OCI-LY7 (cell line): ENCODE results near the gene ESRRG. TPM values are rescaled to one million over a fixed set of nuclear protein-coding genes. Genes with fewer than 3 reads are reported as not detected.

Experiments used
- BruUV-seq: library from RNA; stranded (reverse); fragments of 400-500 nt; replicated peaks from 2 replicates; lab custom pipeline; 2021; lab: Mats Ljungman, UMichigan
- CTCF ChIA-PET: fragments of 300-600 bp; sonication (Branson Sonifier 250); formaldehyde crosslinking; loops from one replicate; lab custom pipeline; 2022; ENCODE audit warnings: antibody characterized with exemption; ENCODE audit not compliant: unreplicated experiment; lab: Charles Lee
- POLR2A ChIA-PET: fragments of 300-600 bp; sonication (Branson Sonifier 250); formaldehyde crosslinking; loops from one replicate; lab custom pipeline; 2022; ENCODE audit warnings: antibody characterized with exemption; lab: Charles Lee
- DNase-seq: peaks from one replicate; pipeline ENCODE4 v3.0.0-alpha.2; 2015; ENCODE audit warnings: low spot score
- H2AFZ ChIP-seq: fragments of 200-600 bp; sonication (generic), shearing (Covaris generic); 2 replicates; pipeline ENCODE4 v1.6.1; 2014; ENCODE audit warnings: mild to moderate bottlenecking, antibody characterized with exemption, low read length, moderate library complexity
- H3K27ac ChIP-seq: fragments of 200-600 bp; sonication (generic); 2 replicates; pipeline ENCODE4 v1.5.1; 2014; ENCODE audit warnings: mixed run types, low read depth, mild to moderate bottlenecking, moderate library complexity, low read length, inconsistent platforms; ENCODE audit not compliant: poor library complexity, severe bottlenecking
- H3K36me3 ChIP-seq: fragments of 200-600 bp; sonication (generic); 2 replicates; pipeline ENCODE4 v1.6.1; 2014; ENCODE audit warnings: mild to moderate bottlenecking, antibody characterized with exemption, low read length, moderate library complexity, mixed read lengths; ENCODE audit not compliant: insufficient read depth
- H3K4me1 ChIP-seq: fragments of 200-600 bp; sonication (generic); 2 replicates; pipeline ENCODE4 v1.5.1; 2014; ENCODE audit warnings: mild to moderate bottlenecking, low read length; ENCODE audit not compliant: insufficient read depth, poor library complexity, severe bottlenecking
- H3K4me2 ChIP-seq: fragments of 200-600 bp; sonication (generic); 2 replicates; pipeline ENCODE4 v1.6.1; 2014; ENCODE audit warnings: mild to moderate bottlenecking, low read length
- H3K4me3 ChIP-seq: fragments of 200-600 bp; sonication (generic); 2 replicates; pipeline ENCODE4 v1.5.1; 2014; ENCODE audit warnings: mild to moderate bottlenecking, low read depth, low read length; ENCODE audit not compliant: poor library complexity, severe bottlenecking
- H3K79me2 ChIP-seq: fragments of 200-600 bp; sonication (generic); 2 replicates; pipeline ENCODE4 v1.6.1; 2016; ENCODE audit warnings: low read depth, mild to moderate bottlenecking, low read length, moderate library complexity, mixed read lengths; ENCODE audit not compliant: insufficient read depth
- H3K9me2 ChIP-seq: fragments of 200-600 bp; sonication (generic); 2 replicates; pipeline ENCODE4 v1.6.1; 2016; ENCODE audit warnings: mild to moderate bottlenecking, low read length, mixed read lengths; ENCODE audit not compliant: insufficient read depth
- H3K9me3 ChIP-seq: fragments of 200-600 bp; sonication (generic); 2 replicates; pipeline ENCODE4 v1.6.1; 2014; ENCODE audit warnings: mild to moderate bottlenecking, mixed run types, low read length, mixed read lengths
- H4K20me1 ChIP-seq: fragments of 200-600 bp; sonication (generic); 2 replicates; pipeline ENCODE4 v1.6.1; 2014; ENCODE audit warnings: mild to moderate bottlenecking, antibody characterized with exemption, low read length, moderate library complexity, mixed read lengths; ENCODE audit not compliant: insufficient read depth
- EZH2phosphoT487 ChIP-seq: fragments of 200-600 bp; sonication (generic); IDR thresholded peaks from 2 replicates; pipeline ENCODE4 v1.6.1; 2018; ENCODE audit warnings: low read depth, borderline replicate concordance, mild to moderate bottlenecking, mixed run types, antibody characterized with exemption, low read length, moderate library complexity, mixed read lengths
- intact Hi-C: fragments of 100-400 bp; cut with micrococcal nuclease; formaldehyde crosslinking; loops from one replicate; pipeline ENCODE4 v1.10.0; 2022; ENCODE audit not compliant: unreplicated experiment
- total RNA-seq, 2 experiments: library from RNA; depleted of rRNA in 1 of 2; stranded (reverse); fragments of >200 nt in 1 of 2; shearing (Covaris generic) in 1 of 2; gene quantifications; 2 replicates each; pipeline ENCODE4 v1.2.3, GENCODE V29; 2014 to 2022
- TF ChIP-seq, protein P1 (sequence below): fragments of 200-600 bp; sonication (generic); conservative IDR thresholded peaks from 2 replicates; pipeline ENCODE4 v1.5.1; 2014; ENCODE audit warnings: mild to moderate bottlenecking, antibody characterized with exemption, low read length, moderate library complexity, mixed read lengths

The ESRRG gene
- total RNA-seq, 2 experiments from 2014 or later = not detected

DNA sequence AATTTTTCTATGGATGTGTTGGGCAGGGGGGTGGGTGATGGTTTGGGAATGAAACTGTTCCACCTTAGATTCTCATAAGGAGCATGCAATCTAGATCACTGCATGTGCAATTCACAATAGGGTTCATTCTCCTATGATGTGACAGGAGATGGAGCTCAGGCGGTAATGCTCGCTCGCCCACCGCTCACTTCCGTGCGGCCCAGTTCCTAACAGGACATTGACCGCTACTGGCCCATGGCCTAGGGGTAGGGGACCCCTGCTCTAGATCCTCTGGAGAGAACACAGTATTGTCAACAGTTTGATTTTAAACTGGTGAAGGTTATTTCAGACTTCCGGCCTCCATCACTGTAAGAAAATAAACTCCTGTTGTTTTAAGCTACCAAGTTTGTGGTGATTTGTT is 245.0 kb downstream of the ESRRG start:
- Histone ChIP-seq H2AFZ (no peak overlapping the region), H3K9me2 (no peaks in the 10 kb centered on the region), H3K4me1 (no peaks in the 10 kb centered on the region), H3K4me2 (no peak overlapping the region), H3K79me2 (no peaks in the 10 kb centered on the region), H3K4me3 (no peak overlapping the region), H3K36me3 (no peaks in the 10 kb centered on the region), H3K9me3 (no peaks in the 10 kb centered on the region), H3K27ac (no peak overlapping the region), H4K20me1 (no peaks in the 10 kb centered on the region)
- TF ChIP-seq, protein P1, sequence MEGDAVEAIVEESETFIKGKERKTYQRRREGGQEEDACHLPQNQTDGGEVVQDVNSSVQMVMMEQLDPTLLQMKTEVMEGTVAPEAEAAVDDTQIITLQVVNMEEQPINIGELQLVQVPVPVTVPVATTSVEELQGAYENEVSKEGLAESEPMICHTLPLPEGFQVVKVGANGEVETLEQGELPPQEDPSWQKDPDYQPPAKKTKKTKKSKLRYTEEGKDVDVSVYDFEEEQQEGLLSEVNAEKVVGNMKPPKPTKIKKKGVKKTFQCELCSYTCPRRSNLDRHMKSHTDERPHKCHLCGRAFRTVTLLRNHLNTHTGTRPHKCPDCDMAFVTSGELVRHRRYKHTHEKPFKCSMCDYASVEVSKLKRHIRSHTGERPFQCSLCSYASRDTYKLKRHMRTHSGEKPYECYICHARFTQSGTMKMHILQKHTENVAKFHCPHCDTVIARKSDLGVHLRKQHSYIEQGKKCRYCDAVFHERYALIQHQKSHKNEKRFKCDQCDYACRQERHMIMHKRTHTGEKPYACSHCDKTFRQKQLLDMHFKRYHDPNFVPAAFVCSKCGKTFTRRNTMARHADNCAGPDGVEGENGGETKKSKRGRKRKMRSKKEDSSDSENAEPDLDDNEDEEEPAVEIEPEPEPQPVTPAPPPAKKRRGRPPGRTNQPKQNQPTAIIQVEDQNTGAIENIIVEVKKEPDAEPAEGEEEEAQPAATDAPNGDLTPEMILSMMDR = no peak
- no peak for TF ChIP-seq EZH2phosphoT487
- BruUV-seq = no TSS peak
- ChIA-PET POLR2A (no interaction called here), CTCF (no interaction called here)
- intact Hi-C loops = loop anchor here (10.0 kb wide), 1 partner anchor 87 kb away; no protein-coding TSS in a partner anchor
- DNase-seq = no peak

DNA sequence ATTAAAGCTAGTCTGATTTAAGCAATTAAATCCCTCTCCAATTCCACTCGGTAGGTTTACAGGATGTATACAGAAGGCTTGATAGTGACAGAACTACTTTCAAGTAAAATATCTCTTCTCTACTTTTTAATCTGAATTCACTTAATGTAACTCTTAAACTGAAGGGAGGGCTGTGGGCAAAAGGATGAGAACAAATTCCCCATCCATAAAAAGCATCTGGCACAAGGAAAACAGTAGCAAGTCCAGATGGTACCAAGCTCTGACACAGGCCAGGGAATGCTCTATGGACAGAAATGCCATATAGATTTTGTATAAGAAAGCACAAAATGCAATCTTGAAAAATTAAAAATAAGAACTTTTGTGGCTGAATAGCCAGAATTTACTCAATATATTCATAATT is 246.9 kb downstream of the ESRRG start:
- Histone ChIP-seq H2AFZ (no peak overlapping the region), H3K4me1 (no peaks in the 10 kb centered on the region), H3K4me3 (no peak overlapping the region), H3K9me2 (no peaks in the 10 kb centered on the region), H3K36me3 (no peaks in the 10 kb centered on the region), H3K79me2 (no peaks in the 10 kb centered on the region), H3K27ac (no peak overlapping the region), H4K20me1 (no peaks in the 10 kb centered on the region), H3K4me2 (no peak overlapping the region), H3K9me3 (no peaks in the 10 kb centered on the region)
- ChIA-PET CTCF (no interaction called here), POLR2A (no interaction called here)
- TF ChIP-seq EZH2phosphoT487 = no peak
- TF ChIP-seq, protein P1 = no peak
- intact Hi-C loops = loop anchor here (10.0 kb wide), 1 partner anchor 88 kb away; no protein-coding TSS in a partner anchor
- no TSS peak for BruUV-seq
- DNase-seq = no peak

DNA sequence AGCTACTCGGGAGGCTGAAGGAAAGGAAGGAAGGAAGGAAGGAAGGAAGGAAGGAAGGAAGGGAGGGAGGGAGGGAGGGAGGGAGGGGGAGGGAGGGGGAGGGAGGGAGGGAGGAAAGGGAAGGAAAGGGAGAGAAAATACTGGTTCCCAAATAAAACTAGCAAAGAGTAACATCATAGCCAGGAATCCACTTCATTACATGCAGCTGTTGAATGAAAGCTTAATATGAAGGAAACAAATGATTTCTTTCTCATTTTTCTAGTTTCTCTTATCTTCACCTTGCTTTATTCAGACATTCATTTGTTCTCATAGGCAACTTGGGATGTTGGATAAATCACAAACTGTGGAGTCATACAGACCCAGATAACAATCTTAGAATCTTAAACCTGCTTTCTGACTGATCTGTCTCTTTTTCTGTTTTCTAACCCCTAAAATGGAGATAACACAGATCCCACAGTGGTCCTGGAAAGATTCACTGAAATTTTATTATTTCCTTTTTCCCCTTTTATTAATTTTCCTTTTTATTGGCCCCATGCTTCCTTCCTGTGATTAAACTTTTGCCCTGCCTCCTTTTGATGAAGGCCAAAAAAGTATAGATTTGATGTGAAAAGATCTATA is 247.5 kb downstream of the ESRRG start:
- BruUV-seq = no TSS peak
- H3K9me3 ChIP-seq = no peaks in the 10 kb centered on the region
- intact Hi-C loops = loop anchor here (10.0 kb wide), 1 partner anchor 89 kb away; no protein-coding TSS in a partner anchor
- ChIA-PET CTCF (no interaction called here), POLR2A (interaction anchor here (0.7 kb wide), 1 partner anchor 1628 kb away, joined by 3 read pairs; no protein-coding TSS in a partner anchor)
- no peak overlapping the region for H3K27ac ChIP-seq
- no peaks in the 10 kb centered on the region for H3K9me2 ChIP-seq
- H3K4me2 ChIP-seq = no peak overlapping the region
- H3K79me2 ChIP-seq = no peaks in the 10 kb centered on the region
- H4K20me1 ChIP-seq = no peaks in the 10 kb centered on the region
- no peaks in the 10 kb centered on the region for H3K36me3 ChIP-seq
- DNase-seq = no peak
- H3K4me3 ChIP-seq = no peak overlapping the region
- TF ChIP-seq, protein P1 = no peak
- no peak for TF ChIP-seq EZH2phosphoT487
- no peaks in the 10 kb centered on the region for H3K4me1 ChIP-seq
- H2AFZ ChIP-seq = no peak overlapping the region
